ENCODE results near the gene CD44.

- TF ChIP-seq YY1 (IDR thresholded peaks at IDR 0.05; ENCODE audit: low read depth, low read length) (no peak), POLR2AphosphoS5 (IDR thresholded peaks at IDR 0.05; ENCODE audit: low read length) (no peak), ZNF24 (IDR thresholded peaks at IDR 0.05) (no peak), POLR2A (IDR thresholded peaks at IDR 0.05; ENCODE audit: low read depth, low read length) (no peak), BCL3 (IDR thresholded peaks at IDR 0.05; ENCODE audit: borderline replicate concordance, insufficient read depth, low read depth, low read length, poor library complexity, severe bottlenecking) (no peak), BCL11A (IDR thresholded peaks at IDR 0.05; ENCODE audit: low read depth, low read length) (no peak), NFXL1 (IDR thresholded peaks at IDR 0.05; ENCODE audit: borderline replicate concordance) (no peak), ESRRA (IDR thresholded peaks at IDR 0.05; ENCODE audit: low read length) (no peak), TCF12 (IDR thresholded peaks at IDR 0.05; ENCODE audit: low read depth, low read length) (no peak)
- TF ChIP-seq, protein P1, sequence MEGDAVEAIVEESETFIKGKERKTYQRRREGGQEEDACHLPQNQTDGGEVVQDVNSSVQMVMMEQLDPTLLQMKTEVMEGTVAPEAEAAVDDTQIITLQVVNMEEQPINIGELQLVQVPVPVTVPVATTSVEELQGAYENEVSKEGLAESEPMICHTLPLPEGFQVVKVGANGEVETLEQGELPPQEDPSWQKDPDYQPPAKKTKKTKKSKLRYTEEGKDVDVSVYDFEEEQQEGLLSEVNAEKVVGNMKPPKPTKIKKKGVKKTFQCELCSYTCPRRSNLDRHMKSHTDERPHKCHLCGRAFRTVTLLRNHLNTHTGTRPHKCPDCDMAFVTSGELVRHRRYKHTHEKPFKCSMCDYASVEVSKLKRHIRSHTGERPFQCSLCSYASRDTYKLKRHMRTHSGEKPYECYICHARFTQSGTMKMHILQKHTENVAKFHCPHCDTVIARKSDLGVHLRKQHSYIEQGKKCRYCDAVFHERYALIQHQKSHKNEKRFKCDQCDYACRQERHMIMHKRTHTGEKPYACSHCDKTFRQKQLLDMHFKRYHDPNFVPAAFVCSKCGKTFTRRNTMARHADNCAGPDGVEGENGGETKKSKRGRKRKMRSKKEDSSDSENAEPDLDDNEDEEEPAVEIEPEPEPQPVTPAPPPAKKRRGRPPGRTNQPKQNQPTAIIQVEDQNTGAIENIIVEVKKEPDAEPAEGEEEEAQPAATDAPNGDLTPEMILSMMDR (IDR thresholded peaks at IDR 0.05 in 2 of 3, conservative IDR thresholded peaks at IDR 0.05 in 1 of 3; ENCODE audit: control insufficient read depth in 2 of 3, extremely low read depth in 1 of 3, insufficient read depth in 1 of 3, low read depth in 3 of 3, low read length in 3 of 3): no peak
Observed at GRCh38 chr11:35169112-35169511, 30.1 kb downstream of the CD44 start.

Data from GM12878 (cell line).